ENCODE data around the gene TEX22.

GRCh38 chr14:105458571-105458970, 60.2 kb downstream of the TEX22 start:
- no peak for TF ChIP-seq JUN (CRISPR knock-in tag; IDR thresholded peaks at IDR 0.05)
- TF ChIP-seq IRF1 (CRISPR knock-in tag; IDR thresholded peaks at IDR 0.05): no peak
- TF ChIP-seq E2F1 (CRISPR knock-in tag; IDR thresholded peaks at IDR 0.05): no peak
- TF ChIP-seq ATF6 (CRISPR knock-in tag; IDR thresholded peaks at IDR 0.05): no peak

All from WTC11 (cell line).